Activated CD4-positive, CD25-positive, alpha-beta regulatory T cell (primary cell): ENCODE data around the gene EIF2S3B.

Experiments
- DNase-seq, 4 experiments: peaks; one replicate each; lab custom pipeline; 2025; lab: John Stamatoyannopoulos, UW

EIF2S3B gene

GRCh38 chr12:10554228-10554755 lies 48.6 kb downstream of the EIF2S3B start:
- no peak for DNase-seq

- DNase-seq, result no peak
These were observed 49.2 kb downstream of the EIF2S3B start for GRCh38 chr12:10554756-10555481.

- DNase-seq, result no peak
These were observed 51.6 kb downstream of the EIF2S3B start for GRCh38 chr12:10557329-10557728.

GRCh38 chr12:10557766-10558165 lies 52.1 kb downstream of the EIF2S3B start:
- DNase-seq, result no peak
